ENCODE results near the gene ZCCHC8. TPM values are rescaled to one million over a fixed set of nuclear protein-coding genes. Genes with fewer than 3 reads are reported as not detected.
"Not testable (repeated sequence)": the region's sequence is repeated elsewhere in the genome, so short reads cannot be mapped to it uniquely, and the experiment has no call there.

ZCCHC8 gene
- polyA plus RNA-seq, 1 donor from 2014 or later: 38.3 TPM

DNA sequence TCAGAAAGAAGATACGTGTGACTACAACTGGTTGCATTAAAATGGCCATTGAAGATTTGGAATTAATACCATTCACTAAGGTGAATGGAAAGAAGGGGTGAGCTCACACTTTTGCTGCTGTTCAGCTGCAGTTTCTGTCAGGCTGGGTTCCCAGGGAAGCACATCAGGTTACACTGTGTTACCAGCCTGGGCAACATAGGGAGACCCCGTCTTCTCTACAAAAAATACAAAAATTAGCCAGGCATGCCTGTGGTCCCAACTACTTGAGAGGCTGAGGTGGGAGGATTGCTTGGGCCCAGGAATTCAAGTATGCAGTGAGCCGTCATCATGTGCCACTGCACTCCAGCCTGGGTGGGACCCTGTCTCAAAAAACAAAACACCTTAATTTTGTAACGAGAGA, 12.9 kb upstream of the ZCCHC8 start:
- Histone ChIP-seq H3K27me3 (ENCODE audit: insufficient read depth, low read depth, low read length) (no peaks in the 10 kb centered on the region), H3K9ac (ENCODE audit: low read length) (no peak overlapping the region), H3K79me2 (replicated peaks; ENCODE audit: insufficient read depth, low read length) (peaks cover 9% of the 10 kb centered on the region), H2AFZ (ENCODE audit: low read depth, low read length) (no peak overlapping the region), H3K36me3 (ENCODE audit: insufficient read depth, low read length) (peaks cover 7% of the 10 kb centered on the region), H3K27ac (ENCODE audit: low read length) (no peak overlapping the region), H3K4me3 (ENCODE audit: low read length) (no peak overlapping the region), H3K9me3 (ENCODE audit: low read length) (no peaks in the 10 kb centered on the region), H3K9me2 (ENCODE audit: insufficient read depth, low read length) (no peaks in the 10 kb centered on the region), H3K4me2 (ENCODE audit: low read length) (no peak overlapping the region), H4K20me1 (ENCODE audit: insufficient read depth) (peaks cover 3% of the 10 kb centered on the region), H3F3A (ENCODE audit: insufficient read depth, low read length, poor library complexity, severe bottlenecking) (no peaks in the 10 kb centered on the region)
- TF ChIP-seq, protein P1, sequence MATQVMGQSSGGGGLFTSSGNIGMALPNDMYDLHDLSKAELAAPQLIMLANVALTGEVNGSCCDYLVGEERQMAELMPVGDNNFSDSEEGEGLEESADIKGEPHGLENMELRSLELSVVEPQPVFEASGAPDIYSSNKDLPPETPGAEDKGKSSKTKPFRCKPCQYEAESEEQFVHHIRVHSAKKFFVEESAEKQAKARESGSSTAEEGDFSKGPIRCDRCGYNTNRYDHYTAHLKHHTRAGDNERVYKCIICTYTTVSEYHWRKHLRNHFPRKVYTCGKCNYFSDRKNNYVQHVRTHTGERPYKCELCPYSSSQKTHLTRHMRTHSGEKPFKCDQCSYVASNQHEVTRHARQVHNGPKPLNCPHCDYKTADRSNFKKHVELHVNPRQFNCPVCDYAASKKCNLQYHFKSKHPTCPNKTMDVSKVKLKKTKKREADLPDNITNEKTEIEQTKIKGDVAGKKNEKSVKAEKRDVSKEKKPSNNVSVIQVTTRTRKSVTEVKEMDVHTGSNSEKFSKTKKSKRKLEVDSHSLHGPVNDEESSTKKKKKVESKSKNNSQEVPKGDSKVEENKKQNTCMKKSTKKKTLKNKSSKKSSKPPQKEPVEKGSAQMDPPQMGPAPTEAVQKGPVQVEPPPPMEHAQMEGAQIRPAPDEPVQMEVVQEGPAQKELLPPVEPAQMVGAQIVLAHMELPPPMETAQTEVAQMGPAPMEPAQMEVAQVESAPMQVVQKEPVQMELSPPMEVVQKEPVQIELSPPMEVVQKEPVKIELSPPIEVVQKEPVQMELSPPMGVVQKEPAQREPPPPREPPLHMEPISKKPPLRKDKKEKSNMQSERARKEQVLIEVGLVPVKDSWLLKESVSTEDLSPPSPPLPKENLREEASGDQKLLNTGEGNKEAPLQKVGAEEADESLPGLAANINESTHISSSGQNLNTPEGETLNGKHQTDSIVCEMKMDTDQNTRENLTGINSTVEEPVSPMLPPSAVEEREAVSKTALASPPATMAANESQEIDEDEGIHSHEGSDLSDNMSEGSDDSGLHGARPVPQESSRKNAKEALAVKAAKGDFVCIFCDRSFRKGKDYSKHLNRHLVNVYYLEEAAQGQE (IDR thresholded peaks at IDR 0.05; ENCODE audit: borderline replicate concordance): no peak
- TF ChIP-seq SMC3 (conservative IDR thresholded peaks at IDR 0.05; ENCODE audit: poor library complexity): no peak
- TF ChIP-seq POLR2AphosphoS5 (IDR thresholded peaks at IDR 0.05): no peak
- no peak for TF ChIP-seq EZH2 (IDR thresholded peaks at IDR 0.05; ENCODE audit: borderline replicate concordance, insufficient read depth, low read length, poor library complexity, severe bottlenecking)
- TF ChIP-seq TAF1 (IDR thresholded peaks at IDR 0.05; ENCODE audit: low read depth): no peak
- TF ChIP-seq, protein P2, sequence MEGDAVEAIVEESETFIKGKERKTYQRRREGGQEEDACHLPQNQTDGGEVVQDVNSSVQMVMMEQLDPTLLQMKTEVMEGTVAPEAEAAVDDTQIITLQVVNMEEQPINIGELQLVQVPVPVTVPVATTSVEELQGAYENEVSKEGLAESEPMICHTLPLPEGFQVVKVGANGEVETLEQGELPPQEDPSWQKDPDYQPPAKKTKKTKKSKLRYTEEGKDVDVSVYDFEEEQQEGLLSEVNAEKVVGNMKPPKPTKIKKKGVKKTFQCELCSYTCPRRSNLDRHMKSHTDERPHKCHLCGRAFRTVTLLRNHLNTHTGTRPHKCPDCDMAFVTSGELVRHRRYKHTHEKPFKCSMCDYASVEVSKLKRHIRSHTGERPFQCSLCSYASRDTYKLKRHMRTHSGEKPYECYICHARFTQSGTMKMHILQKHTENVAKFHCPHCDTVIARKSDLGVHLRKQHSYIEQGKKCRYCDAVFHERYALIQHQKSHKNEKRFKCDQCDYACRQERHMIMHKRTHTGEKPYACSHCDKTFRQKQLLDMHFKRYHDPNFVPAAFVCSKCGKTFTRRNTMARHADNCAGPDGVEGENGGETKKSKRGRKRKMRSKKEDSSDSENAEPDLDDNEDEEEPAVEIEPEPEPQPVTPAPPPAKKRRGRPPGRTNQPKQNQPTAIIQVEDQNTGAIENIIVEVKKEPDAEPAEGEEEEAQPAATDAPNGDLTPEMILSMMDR (IDR thresholded peaks at IDR 0.05; ENCODE audit: poor library complexity, severe bottlenecking): no peak
- no peak for TF ChIP-seq EP300 (conservative IDR thresholded peaks at IDR 0.05; ENCODE audit: poor library complexity, severe bottlenecking)

DNA sequence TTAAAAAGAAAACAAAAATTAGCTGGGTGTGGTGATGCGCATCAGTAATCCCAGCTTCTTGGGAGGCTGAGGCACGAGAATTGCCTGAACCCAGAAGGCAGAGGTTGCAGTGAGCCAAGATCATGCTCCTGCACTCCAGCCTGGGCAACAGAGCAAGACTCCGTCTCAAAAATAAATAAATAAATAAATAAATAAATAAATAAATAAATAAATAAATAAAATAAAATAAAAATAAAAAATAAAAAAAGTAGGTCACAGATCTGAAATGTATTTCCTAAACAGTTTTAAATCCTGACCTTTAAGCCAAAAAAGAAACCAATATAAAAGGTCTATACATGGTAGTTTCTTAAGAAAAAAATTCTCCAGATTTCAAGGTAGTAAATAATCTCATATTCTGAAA, 12.3 kb upstream of the ZCCHC8 start:
- H4K20me1 ChIP-seq (ENCODE audit: insufficient read depth); H3K27me3 ChIP-seq (ENCODE audit: insufficient read depth, low read depth, low read length); H3K79me2 ChIP-seq (replicated peaks; ENCODE audit: insufficient read depth, low read length); H3K4me2 ChIP-seq (ENCODE audit: low read length); H3K9me2 ChIP-seq (ENCODE audit: insufficient read depth, low read length); H3K9me3 ChIP-seq (ENCODE audit: low read length); H3K27ac ChIP-seq (ENCODE audit: low read length); H3F3A ChIP-seq (ENCODE audit: insufficient read depth, low read length, poor library complexity, severe bottlenecking); H3K9ac ChIP-seq (ENCODE audit: low read length); H2AFZ ChIP-seq (ENCODE audit: low read depth, low read length); H3K4me3 ChIP-seq (ENCODE audit: low read length): not testable (repeated sequence)
- H3K36me3 ChIP-seq (ENCODE audit: insufficient read depth, low read length): peaks cover 12% of the 10 kb centered on the region

DNA sequence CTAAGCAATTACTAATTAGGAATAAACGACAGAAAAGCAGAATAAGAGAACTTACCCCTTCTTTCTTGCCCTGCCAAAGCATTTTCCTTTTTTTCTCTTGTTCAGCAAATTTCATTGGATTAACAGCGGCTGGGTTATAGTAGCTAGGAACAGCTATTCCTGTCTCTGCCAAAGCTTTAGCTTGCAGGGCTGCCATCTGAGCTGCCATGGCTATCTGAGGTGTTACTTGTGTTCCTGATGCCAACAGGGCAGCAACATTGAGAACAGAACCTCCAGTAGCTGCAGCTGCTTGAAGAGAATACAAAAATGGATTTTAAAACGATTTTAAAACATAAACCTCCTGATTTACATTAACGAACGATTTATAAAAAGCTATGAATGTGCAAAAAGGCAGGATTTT, 7.4 kb upstream of the ZCCHC8 start:
- Histone ChIP-seq H3K79me2 (replicated peaks; ENCODE audit: insufficient read depth, low read length) (peaks cover 9% of the 10 kb centered on the region), H2AFZ (ENCODE audit: low read depth, low read length) (no peak overlapping the region), H3K9me3 (ENCODE audit: low read length) (no peaks in the 10 kb centered on the region), H3K9me2 (ENCODE audit: insufficient read depth, low read length) (no peaks in the 10 kb centered on the region), H3K27me3 (ENCODE audit: insufficient read depth, low read depth, low read length) (no peaks in the 10 kb centered on the region), H3K4me3 (ENCODE audit: low read length) (no peak overlapping the region), H3K4me2 (ENCODE audit: low read length) (no peak overlapping the region), H3K9ac (ENCODE audit: low read length) (no peak overlapping the region), H3K27ac (ENCODE audit: low read length) (no peak overlapping the region), H3F3A (ENCODE audit: insufficient read depth, low read length, poor library complexity, severe bottlenecking) (no peaks in the 10 kb centered on the region), H3K36me3 (ENCODE audit: insufficient read depth, low read length) (peaks cover 5% of the 10 kb centered on the region), H4K20me1 (ENCODE audit: insufficient read depth) (peaks cover 3% of the 10 kb centered on the region)
- no peak for TF ChIP-seq TAF1 (IDR thresholded peaks at IDR 0.05; ENCODE audit: low read depth)
- TF ChIP-seq, protein P1 (IDR thresholded peaks at IDR 0.05; ENCODE audit: borderline replicate concordance): no peak
- TF ChIP-seq RAD21 (conservative IDR thresholded peaks at IDR 0.05): no peak
- no peak for TF ChIP-seq EZH2 (IDR thresholded peaks at IDR 0.05; ENCODE audit: borderline replicate concordance, insufficient read depth, low read length, poor library complexity, severe bottlenecking)
- no peak for TF ChIP-seq MXI1 (conservative IDR thresholded peaks at IDR 0.05; ENCODE audit: poor library complexity, severe bottlenecking)
- no peak for TF ChIP-seq EP300 (conservative IDR thresholded peaks at IDR 0.05; ENCODE audit: poor library complexity, severe bottlenecking)
- no peak for TF ChIP-seq POLR2AphosphoS5 (IDR thresholded peaks at IDR 0.05)
- TF ChIP-seq, protein P2 (IDR thresholded peaks at IDR 0.05; ENCODE audit: poor library complexity, severe bottlenecking): no peak
- no peak for TF ChIP-seq SMC3 (conservative IDR thresholded peaks at IDR 0.05; ENCODE audit: poor library complexity)
